Liver (tissue), 2 donors: ENCODE data around the gene KCNMB2.

Experiments used
- SP1 ChIP-seq: IDR thresholded peaks from 2 replicates; pipeline ENCODE4 v1.6.1; 2018; ENCODE audit warnings: antibody characterized with exemption, mild to moderate bottlenecking
- YY1 ChIP-seq: IDR thresholded peaks from 2 replicates; pipeline ENCODE4 v1.6.1; 2016; ENCODE audit warnings: antibody characterized with exemption, mild to moderate bottlenecking
- TF ChIP-seq, protein P1 (sequence below): IDR thresholded peaks from 2 replicates; pipeline ENCODE4 v1.6.1; 2016; ENCODE audit warnings: antibody characterized with exemption
- TF ChIP-seq, protein P2 (sequence below): IDR thresholded peaks from 2 replicates; pipeline ENCODE4 v1.6.1; 2016; ENCODE audit warnings: antibody characterized with exemption
- donor health status: healthy.

DNA sequence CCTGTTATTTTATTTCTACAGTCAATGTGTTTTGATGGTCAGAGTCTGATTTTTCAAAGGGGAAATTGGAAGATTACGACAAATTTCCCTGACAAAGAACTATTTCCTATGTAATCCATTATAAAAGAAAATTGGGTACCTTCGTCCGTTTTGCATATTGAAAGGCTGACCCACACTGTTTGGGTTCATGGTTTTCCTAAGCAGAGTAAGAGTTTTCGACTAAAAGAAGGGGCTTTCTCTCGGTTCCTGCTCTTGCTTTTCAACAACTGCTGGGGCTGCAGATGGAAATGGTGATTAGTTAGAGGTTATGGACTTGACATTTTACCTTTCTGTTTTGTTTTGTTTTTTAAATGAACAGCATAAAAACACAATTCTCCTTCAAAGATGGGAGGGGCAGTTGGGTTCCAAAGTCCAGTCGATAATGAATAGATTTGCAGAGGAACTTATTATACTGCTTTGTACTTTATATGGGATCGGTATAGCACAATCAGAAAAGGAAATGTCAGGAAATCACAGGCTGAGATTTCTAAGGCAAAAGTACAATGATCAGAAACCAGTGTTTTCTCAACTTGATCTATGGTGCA is 978 bp downstream of the KCNMB2 start:
- TF ChIP-seq, protein P1, sequence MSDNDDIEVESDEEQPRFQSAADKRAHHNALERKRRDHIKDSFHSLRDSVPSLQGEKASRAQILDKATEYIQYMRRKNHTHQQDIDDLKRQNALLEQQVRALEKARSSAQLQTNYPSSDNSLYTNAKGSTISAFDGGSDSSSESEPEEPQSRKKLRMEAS, result no peak
- TF ChIP-seq YY1 (no peak), SP1 (no peak)
- TF ChIP-seq, protein P2, sequence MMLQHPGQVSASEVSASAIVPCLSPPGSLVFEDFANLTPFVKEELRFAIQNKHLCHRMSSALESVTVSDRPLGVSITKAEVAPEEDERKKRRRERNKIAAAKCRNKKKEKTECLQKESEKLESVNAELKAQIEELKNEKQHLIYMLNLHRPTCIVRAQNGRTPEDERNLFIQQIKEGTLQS, result no peak
